ENCODE measurements around the gene ORAI2. TPM values are rescaled to one million over a fixed set of nuclear protein-coding genes. Genes with fewer than 3 reads are reported as not detected.

Gene ORAI2
- polyA plus RNA-seq, 2 of the 4 experiments (the other 2 are of a cell fraction) = 12.8 to 22.1 TPM

- no peak overlapping the region for H3K4me2 ChIP-seq
- H3K4me3 ChIP-seq = no peak overlapping the region
- POLR2A ChIA-PET = no interaction called here
- TF ChIP-seq RARB (CRISPR knock-in tag; IDR thresholded peaks at IDR 0.05) = no peak
- TF ChIP-seq POLR2AphosphoS2 (conservative IDR thresholded peaks at IDR 0.05; ENCODE audit: low read length) = no peak
- TF ChIP-seq BHLHE40 (IDR thresholded peaks at IDR 0.05; ENCODE audit: low read depth, low read length) = no peak
- TF ChIP-seq ELK1 (IDR thresholded peaks at IDR 0.05; ENCODE audit: low read depth, low read length) = no peak
- no peak for TF ChIP-seq ZFP36 (IDR thresholded peaks at IDR 0.05; ENCODE audit: borderline replicate concordance, partially characterized antibody)
- CTCF ChIA-PET = interaction anchor here (3.9 kb wide), 1 partner anchor 12 kb away, joined by 23 read pairs; no protein-coding TSS in a partner anchor
- no peaks in the 10 kb centered on the region for H3K9me3 ChIP-seq
- FAIRE-seq = no peak
- no peak for DNase-seq (ENCODE audit: low read depth in 1 of 2, low spot score in 1 of 2)
- WGBS (ENCODE audit: missing lambda C conversion rate) = 94% methylated on average over 3 of the region's 3 CpGs
- H3K27ac ChIP-seq = no peak overlapping the region
- peaks cover 4% of the 10 kb centered on the region; the same call in 1 of the 3 replicates for H3K4me1 ChIP-seq
- ATAC-seq = no peak
Observed at GRCh38 chr7:102417105-102417504, 16.3 kb upstream of the ORAI2 start.

GRCh38 chr7:102418592-102418991 lies 14.8 kb upstream of the ORAI2 start:
- FAIRE-seq = no peak
- 94% methylated on average over 5 of the region's 5 CpGs for WGBS (ENCODE audit: missing lambda C conversion rate)
- no peak for DNase-seq (ENCODE audit: low read depth in 1 of 2, low spot score in 1 of 2)

GRCh38 chr7:102421706-102422240 lies 11.6 kb upstream of the ORAI2 start:
- POLR2A ChIA-PET = no interaction called here
- peaks cover 4% of the 10 kb centered on the region; the same call in 1 of the 3 replicates for H3K4me1 ChIP-seq
- ATAC-seq = no peak
- H3K4me2 ChIP-seq = no peak overlapping the region
- H3K4me3 ChIP-seq = no peak overlapping the region
- TF ChIP-seq POLR2A (IDR thresholded peaks at IDR 0.05; ENCODE audit: low read length) (no peak), CTCF (IDR thresholded peaks at IDR 0.05) (no peak), RCOR1 (IDR thresholded peaks at IDR 0.05; ENCODE audit: low read depth, low read length) (no peak), EHMT2 (IDR thresholded peaks at IDR 0.05; ENCODE audit: low read depth) (no peak), ZSCAN20 (CRISPR knock-in tag; IDR thresholded peaks at IDR 0.05) (no peak), NFE2L2 (conservative IDR thresholded peaks at IDR 0.05; ENCODE audit: low read length) (no peak)
- no peak for FAIRE-seq
- no peaks in the 10 kb centered on the region for H3K9me3 ChIP-seq
- 90% methylated on average over 10 of the region's 10 CpGs for WGBS (ENCODE audit: missing lambda C conversion rate)
- DNase-seq (ENCODE audit: low read depth in 1 of 2, low spot score in 1 of 2) = no peak
- H3K27ac ChIP-seq = no peak overlapping the region
- CTCF ChIA-PET = interaction anchor here (0.6 to 2.2 kb wide), 3 partner anchors 11 to 24 kb away, joined by 4 to 7 read pairs (median 5); no protein-coding TSS in a partner anchor

More at GRCh38 chr7:102418592-102418991, 14.8 kb upstream of the ORAI2 start:
- POLR2A ChIA-PET = no interaction called here
- TF ChIP-seq MAFK (IDR thresholded peaks at IDR 0.05; ENCODE audit: partially characterized antibody) = peak; percentile 86
- no peak for TF ChIP-seq RCOR1 (IDR thresholded peaks at IDR 0.05; ENCODE audit: low read depth, low read length)
- CTCF ChIA-PET = interaction anchor here (1.0 to 1.5 kb wide), 2 partner anchors 14 to 27 kb away, joined by 4 read pairs; no protein-coding TSS in a partner anchor
- Histone ChIP-seq H3K27ac (no peak overlapping the region), H3K9me3 (no peaks in the 10 kb centered on the region), H3K4me1 (peaks cover 4% of the 10 kb centered on the region; the same call in 1 of the 3 replicates), H3K4me2 (no peak overlapping the region), H3K4me3 (no peak overlapping the region)
- ATAC-seq = no peak

GRCh38 chr7:102424129-102424551 lies 9.2 kb upstream of the ORAI2 start:
- DNase-seq (ENCODE audit: low read depth in 1 of 2, low spot score in 1 of 2) = no peak
- no peak for ATAC-seq
- Histone ChIP-seq H3K4me2 (no peak overlapping the region), H3K9me3 (no peaks in the 10 kb centered on the region), H3K27ac (no peak overlapping the region), H3K4me3 (no peak overlapping the region), H3K4me1 (peaks cover 4% of the 10 kb centered on the region; the same call in 1 of the 3 replicates)
- ChIA-PET CTCF (interaction anchor here (2.7 kb wide), 1 partner anchor 11 kb away, joined by 9 read pairs; no protein-coding TSS in a partner anchor), POLR2A (no interaction called here)
- WGBS (ENCODE audit: missing lambda C conversion rate) = 92% methylated on average over 6 of the region's 12 CpGs
- TF ChIP-seq RFX5 (IDR thresholded peaks at IDR 0.05) = no peak
- TF ChIP-seq BHLHE40 (IDR thresholded peaks at IDR 0.05; ENCODE audit: low read depth, low read length) = no peak
- FAIRE-seq = no peak
